CD14-positive monocyte (primary cell): Measurements from ENCODE around the gene DNAJB12. TPM values are rescaled to one million over a fixed set of nuclear protein-coding genes. Genes with fewer than 3 reads are reported as not detected.
"Not testable (repeated sequence)": the region's sequence is repeated elsewhere in the genome, so short reads cannot be mapped to it uniquely, and the experiment has no call there.

ENCODE experiments used
- DNase-seq, 3 donors: peaks; one replicate each; pipeline ENCODE4 v3.0.0-alpha.2; 2011 to 2022
- H2AFZ ChIP-seq: 2 replicates; pipeline ENCODE4 v1.6.0; 2012; ENCODE audit warnings: mild to moderate bottlenecking, low read depth, low read length, inconsistent platforms; ENCODE audit not compliant: insufficient read depth, poor library complexity, severe bottlenecking
- H3K27ac ChIP-seq, 2 donors: 1 replicate in 1 of 2; 2 replicates in 1 of 2; pipeline ENCODE4 v1.5.1; 2012 to 2013; ENCODE audit warnings: low read length in 2 of 2, control low read depth in 1 of 2, inconsistent platforms in 1 of 2, low read depth in 1 of 2, mild to moderate bottlenecking in 1 of 2
- H3K27me3 ChIP-seq, 2 donors: one replicate each; pipeline versions ENCODE4 v1.6.0 to v1.6.1; 2011 to 2013; ENCODE audit warnings: low read length in 2 of 2; ENCODE audit not compliant: control insufficient read depth in 2 of 2, insufficient read depth in 2 of 2
- H3K36me3 ChIP-seq, 2 donors: replicated peaks in 1 of 2; 1 replicate in 1 of 2; 2 replicates in 1 of 2; pipeline versions ENCODE4 v1.5.1 to v1.6.1; 2012 to 2013; ENCODE audit warnings: low read length in 2 of 2, control low read depth in 1 of 2, inconsistent platforms in 1 of 2, mild to moderate bottlenecking in 1 of 2; ENCODE audit not compliant: insufficient read depth in 2 of 2, control insufficient read depth in 1 of 2
- H3K4me1 ChIP-seq, 2 donors: 1 replicate in 1 of 2; 2 replicates in 1 of 2; pipeline versions ENCODE4 v1.5.1 to v1.6.1; 2012 to 2013; ENCODE audit warnings: low read length in 2 of 2, control low read depth in 1 of 2, inconsistent platforms in 1 of 2, mild to moderate bottlenecking in 1 of 2, moderate library complexity in 1 of 2; ENCODE audit not compliant: insufficient read depth in 2 of 2, control insufficient read depth in 1 of 2
- H3K4me2 ChIP-seq: replicated peaks from 2 replicates; pipeline ENCODE3; 2012; ENCODE audit warnings: low read length, moderate library complexity, mild to moderate bottlenecking; ENCODE audit not compliant: poor library complexity, severe bottlenecking; ENCODE audit errors: extremely low read depth
- H3K4me3 ChIP-seq, 3 experiments: fragments of 200-600 bp in 1 of 3; sonication (generic) in 1 of 3; replicated peaks in 1 of 3; 1 replicate in 2 of 3; 2 replicates in 1 of 3; pipeline ENCODE4 v1.5.1; 2011 to 2013; ENCODE audit warnings: low read length in 3 of 3, mild to moderate bottlenecking in 3 of 3, control low read depth in 2 of 3, low read depth in 2 of 3, inconsistent platforms in 1 of 3, moderate library complexity in 1 of 3
- H3K79me2 ChIP-seq: 2 replicates; pipeline ENCODE4 v1.6.0; 2012; ENCODE audit warnings: mild to moderate bottlenecking, control low read depth, inconsistent platforms, low read length, moderate library complexity; ENCODE audit not compliant: insufficient read depth
- H3K9ac ChIP-seq: 2 replicates; pipeline ENCODE4 v1.6.0; 2017; ENCODE audit warnings: low read length, mild to moderate bottlenecking; ENCODE audit not compliant: insufficient read depth, poor library complexity, severe bottlenecking
- H3K9me3 ChIP-seq, 2 donors: replicated peaks in 1 of 2; 1 replicate in 1 of 2; 2 replicates in 1 of 2; pipeline versions ENCODE4 v1.5.1 to v1.6.1; 2012 to 2013; ENCODE audit warnings: low read length in 2 of 2, control low read depth in 1 of 2; ENCODE audit not compliant: control insufficient read depth in 1 of 2, insufficient read depth in 1 of 2
- H4K20me1 ChIP-seq: 2 replicates; pipeline ENCODE4 v1.6.0; 2012; ENCODE audit warnings: mild to moderate bottlenecking, low read length, control low read depth, moderate library complexity; ENCODE audit not compliant: insufficient read depth
- H3K27ac Mint-ChIP-seq, 7 donors: one replicate each; pipeline ENCODE4 v1.8.0; 2020; ENCODE audit warnings: mild to moderate bottlenecking in 7 of 7, mixed read lengths in 7 of 7, moderate library complexity in 6 of 7, inconsistent platforms in 2 of 7
- H3K27me3 Mint-ChIP-seq, 3 donors: one replicate each; pipeline ENCODE4 v1.8.0; 2021 to 2022; ENCODE audit warnings: low read depth in 3 of 3, mild to moderate bottlenecking in 3 of 3, mixed read lengths in 3 of 3, moderate library complexity in 3 of 3, inconsistent platforms in 1 of 3
- H3K36me3 Mint-ChIP-seq, 2 donors: one replicate each; pipeline ENCODE4 v1.8.0; 2020; ENCODE audit warnings: mixed read lengths in 2 of 2, inconsistent platforms in 1 of 2, mild to moderate bottlenecking in 1 of 2
- H3K4me1 Mint-ChIP-seq: one replicate; pipeline ENCODE4 v1.8.0; 2020; ENCODE audit warnings: mild to moderate bottlenecking, mixed read lengths
- H3K4me3 Mint-ChIP-seq, 2 donors: one replicate each; pipeline ENCODE4 v1.8.0; 2020; ENCODE audit warnings: mild to moderate bottlenecking in 2 of 2, mixed read lengths in 2 of 2, moderate library complexity in 1 of 2
- H3K9me3 Mint-ChIP-seq, 7 donors: one replicate each; pipeline ENCODE4 v1.8.0; 2020 to 2022; ENCODE audit warnings: mixed read lengths in 7 of 7, mild to moderate bottlenecking in 6 of 7, moderate library complexity in 6 of 7, inconsistent platforms in 2 of 7
- WGBS: methylation state at CpG from one replicate; pipeline ENCODE4 v1.1.5; 2013; ENCODE audit warnings: missing lambda C conversion rate; ENCODE audit not compliant: insufficient coverage; 5-methylcytosine and 5-hydroxymethylcytosine counted together
- intact Hi-C, 2 donors: fragments of 100-400 bp; cut with micrococcal nuclease; formaldehyde crosslinking; loops; one replicate each; pipeline versions ENCODE4 v1.15.0 to v1.15.1; 2023
- polyA plus RNA-seq, 3 donors: library from polyadenylated mRNA; depleted of rRNA in 1 of 3; unstranded in 2 of 3; stranded (reverse) in 1 of 3; fragments of 300-500 nt in 2 of 3; fragments of >200 nt in 1 of 3; fragmentation: Illumina TruSeq in 2 of 3; gene quantifications; 1 replicate in 2 of 3; 2 replicates in 1 of 3; pipeline ENCODE4 v1.2.3, GENCODE V29; 2012 to 2021
- TF ChIP-seq, protein P1 (sequence below): fragments of 200-600 bp; IDR thresholded peaks from one replicate; pipeline ENCODE4 v1.8.0; 2022; ENCODE audit warnings: antibody characterized with exemption, mild to moderate bottlenecking

The DNAJB12 gene
- polyA plus RNA-seq, 3 donors, result 26.5 to 42.5 (median 37.9) TPM

DNA sequence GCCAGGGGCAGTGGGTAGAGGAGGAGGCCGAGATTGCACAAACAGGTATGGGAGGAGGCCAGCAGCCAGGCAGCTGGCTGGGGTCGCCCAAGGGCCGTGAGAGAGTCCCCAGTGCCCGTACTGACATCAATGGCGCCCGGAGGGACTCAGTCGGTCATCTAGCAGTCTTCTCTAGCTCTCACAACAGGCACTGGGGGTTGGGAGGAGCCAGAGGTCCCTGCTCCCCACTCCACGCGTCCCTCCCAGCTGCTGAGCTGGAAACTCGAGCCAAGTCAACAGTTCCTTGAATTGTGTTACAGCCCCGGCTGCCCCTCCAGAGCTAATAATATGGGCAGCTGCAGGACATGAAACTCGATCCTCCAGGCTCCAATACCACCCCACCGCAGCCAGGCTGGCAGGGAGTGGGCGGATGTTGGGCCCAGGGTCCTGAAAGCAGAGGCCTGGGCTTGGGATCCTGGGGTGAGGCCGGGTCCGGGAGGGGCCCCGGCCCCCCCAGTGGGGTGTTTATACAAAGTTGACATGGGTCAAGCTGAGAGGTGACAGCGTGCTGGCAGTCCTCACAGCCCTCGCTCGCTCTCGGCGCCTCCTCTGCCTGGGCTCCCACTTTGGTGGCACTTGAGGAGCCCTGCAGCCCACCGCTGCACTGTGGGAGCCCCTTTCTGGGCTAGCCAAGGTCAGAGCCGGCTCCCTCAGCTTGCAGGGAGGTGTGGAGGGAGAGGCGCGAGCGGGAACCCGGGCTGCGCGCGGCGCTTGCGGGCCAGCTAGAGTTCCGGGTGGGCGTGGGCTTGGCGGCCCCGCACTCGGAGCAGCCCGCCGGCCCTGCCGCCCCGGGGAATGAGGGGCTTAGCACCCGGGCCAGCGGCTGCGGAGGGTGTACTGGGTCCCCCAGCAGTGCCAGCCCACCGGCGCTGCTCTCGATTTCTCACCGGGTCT lies 29.2 kb downstream of the DNAJB12 start:
- H3K4me2 ChIP-seq, H3K27me3 ChIP-seq, H4K20me1 ChIP-seq, H3K36me3 ChIP-seq, H3K9me3 Mint-ChIP-seq, H3K79me2 ChIP-seq, H3K4me3 ChIP-seq, H3K36me3 Mint-ChIP-seq, H3K27ac ChIP-seq, intact Hi-C loops, H2AFZ ChIP-seq, H3K9ac ChIP-seq, H3K9me3 ChIP-seq, DNase-seq, H3K4me3 Mint-ChIP-seq, H3K27ac Mint-ChIP-seq: not testable (repeated sequence)
- WGBS, result 94% methylated on average over 20 of the region's 49 CpGs
- Mint-ChIP-seq H3K27me3 (peaks cover 0 to 10% (median 5%) of the 10 kb centered on the region in 3 donors), H3K4me1 (peaks cover 80% of the 10 kb centered on the region)
- peaks cover 76% of the 10 kb centered on the region in 2 donors for H3K4me1 ChIP-seq

DNA sequence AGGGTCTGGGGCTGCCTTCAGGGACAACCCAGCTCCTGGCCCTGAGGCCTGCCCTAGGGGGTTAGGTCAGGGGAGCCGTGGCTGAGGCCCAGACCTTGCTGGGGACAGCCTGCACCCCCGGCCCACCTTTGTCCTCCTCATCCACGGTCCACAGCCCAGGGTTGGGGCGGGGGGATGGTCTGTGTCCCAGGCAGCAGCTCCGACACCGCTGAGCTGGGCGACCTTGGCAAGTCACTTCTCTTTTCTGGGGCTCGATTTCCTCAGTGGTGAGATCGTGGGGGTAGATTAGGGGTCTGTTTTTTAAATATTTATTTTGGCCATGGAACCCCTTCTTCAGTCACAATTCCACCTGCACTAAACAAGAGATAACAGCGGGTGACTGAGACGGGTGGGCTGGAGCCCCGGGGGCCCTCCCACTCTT lies 30.9 kb downstream of the DNAJB12 start:
- peak overlapping the region in 1 of 2 donors; percentile 100 for H3K27ac ChIP-seq
- Mint-ChIP-seq H3K4me3 (no peak overlapping the region), H3K27me3 (peaks cover 0 to 7% (median 5%) of the 10 kb centered on the region in 3 donors), H3K4me1 (peaks cover 74% of the 10 kb centered on the region), H3K36me3 (no peaks in the 10 kb centered on the region), H3K27ac (peak overlapping the region in 5 of 7 donors; percentile 10 to 65 (median 24)), H3K9me3 (peaks cover 0 to 8% (median 0%) of the 10 kb centered on the region in 7 donors)
- no peaks in the 10 kb centered on the region for H3K27me3 ChIP-seq
- peaks cover 5% of the 10 kb centered on the region for H3K79me2 ChIP-seq
- H3K9ac ChIP-seq, result peak overlapping the region; percentile 34
- WGBS, result 0% methylated on average over 3 of the region's 12 CpGs
- intact Hi-C loops, result loop anchor here in 1 of 2 donors (5.0 kb wide), 1 partner anchor 946 kb away; no protein-coding TSS in a partner anchor
- TF ChIP-seq, protein P1, sequence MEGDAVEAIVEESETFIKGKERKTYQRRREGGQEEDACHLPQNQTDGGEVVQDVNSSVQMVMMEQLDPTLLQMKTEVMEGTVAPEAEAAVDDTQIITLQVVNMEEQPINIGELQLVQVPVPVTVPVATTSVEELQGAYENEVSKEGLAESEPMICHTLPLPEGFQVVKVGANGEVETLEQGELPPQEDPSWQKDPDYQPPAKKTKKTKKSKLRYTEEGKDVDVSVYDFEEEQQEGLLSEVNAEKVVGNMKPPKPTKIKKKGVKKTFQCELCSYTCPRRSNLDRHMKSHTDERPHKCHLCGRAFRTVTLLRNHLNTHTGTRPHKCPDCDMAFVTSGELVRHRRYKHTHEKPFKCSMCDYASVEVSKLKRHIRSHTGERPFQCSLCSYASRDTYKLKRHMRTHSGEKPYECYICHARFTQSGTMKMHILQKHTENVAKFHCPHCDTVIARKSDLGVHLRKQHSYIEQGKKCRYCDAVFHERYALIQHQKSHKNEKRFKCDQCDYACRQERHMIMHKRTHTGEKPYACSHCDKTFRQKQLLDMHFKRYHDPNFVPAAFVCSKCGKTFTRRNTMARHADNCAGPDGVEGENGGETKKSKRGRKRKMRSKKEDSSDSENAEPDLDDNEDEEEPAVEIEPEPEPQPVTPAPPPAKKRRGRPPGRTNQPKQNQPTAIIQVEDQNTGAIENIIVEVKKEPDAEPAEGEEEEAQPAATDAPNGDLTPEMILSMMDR, result no peak
- H2AFZ ChIP-seq, result peak overlapping the region; percentile 10
- H3K9me3 ChIP-seq, result no peaks in the 10 kb centered on the region
- DNase-seq, result peak in 2 of 3 donors; percentile 48 to 57
- H3K4me2 ChIP-seq, result peak overlapping the region; percentile 25
- no peaks in the 10 kb centered on the region for H4K20me1 ChIP-seq
- peaks cover 71 to 76% of the 10 kb centered on the region in 2 donors for H3K4me1 ChIP-seq
- H3K4me3 ChIP-seq, result peak overlapping the region in 1 of 3 experiments; percentile 4
- H3K36me3 ChIP-seq, result no peaks in the 10 kb centered on the region
